ENCODE data around the gene BDKRB2. TPM values are rescaled to one million over a fixed set of nuclear protein-coding genes. Genes with fewer than 3 reads are reported as not detected.

BDKRB2 gene
- total RNA-seq, 1 experiment from 2014 or later: 0.28 TPM

DNA sequence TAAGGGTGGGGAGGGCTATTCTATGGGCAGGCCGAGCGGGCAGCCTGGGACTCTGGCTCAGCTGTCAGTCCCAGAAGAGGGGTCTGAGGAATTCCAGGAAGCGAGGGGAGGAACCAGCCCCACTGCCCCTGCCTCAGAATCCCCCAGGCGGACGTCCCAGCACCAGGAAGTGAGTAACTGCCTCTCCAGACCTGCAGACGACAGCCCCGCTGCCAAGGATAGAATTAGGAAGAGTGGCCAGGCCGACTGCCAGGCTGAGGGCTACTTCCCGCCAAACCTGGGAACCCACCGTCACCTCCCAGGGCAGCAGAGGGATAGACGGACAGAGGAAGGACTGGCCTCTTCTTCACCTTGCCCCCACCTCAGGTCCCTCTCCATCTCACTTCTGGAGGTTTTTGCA is 6.7 kb upstream of the BDKRB2 start:
- Histone ChIP-seq H3K4me2 (no peak overlapping the region), H3K4me1 (replicated peaks; ENCODE audit: insufficient read depth) (peaks cover 18% of the 10 kb centered on the region), H3K4me3 (no peak overlapping the region), H4K20me1 (ENCODE audit: insufficient read depth) (no peaks in the 10 kb centered on the region), H3K79me2 (ENCODE audit: low read depth) (no peaks in the 10 kb centered on the region), H3K27me3 (ENCODE audit: insufficient read depth, low read depth) (no peaks in the 10 kb centered on the region), H3K9me3 (ENCODE audit: insufficient read depth, low read depth) (no peaks in the 10 kb centered on the region), H3K9me2 (ENCODE audit: insufficient read depth) (no peaks in the 10 kb centered on the region), H3K27ac (no peak overlapping the region), H3F3A (ENCODE audit: insufficient read depth, low read depth) (0 out of 2 replicates have a peak, but pooled peaks cover under 1% of the 10 kb centered on the region), H2AFZ (no peak overlapping the region), H3K36me3 (ENCODE audit: low read depth) (no peaks in the 10 kb centered on the region)
- no TSS peak for BruUV-seq (replicated peaks)
- CTCF ChIA-PET: no interaction called here
- POLR2A ChIA-PET (ENCODE audit: unreplicated experiment): no interaction called here
- no peak for DNase-seq
- TF ChIP-seq CTCF (conservative IDR thresholded peaks at IDR 0.05) (no peak), EZH2 (IDR thresholded peaks at IDR 0.05; ENCODE audit: low read depth) (no peak)
- intact Hi-C loops (cut with micrococcal nuclease; ENCODE audit: unreplicated experiment): no loop called here

DNA sequence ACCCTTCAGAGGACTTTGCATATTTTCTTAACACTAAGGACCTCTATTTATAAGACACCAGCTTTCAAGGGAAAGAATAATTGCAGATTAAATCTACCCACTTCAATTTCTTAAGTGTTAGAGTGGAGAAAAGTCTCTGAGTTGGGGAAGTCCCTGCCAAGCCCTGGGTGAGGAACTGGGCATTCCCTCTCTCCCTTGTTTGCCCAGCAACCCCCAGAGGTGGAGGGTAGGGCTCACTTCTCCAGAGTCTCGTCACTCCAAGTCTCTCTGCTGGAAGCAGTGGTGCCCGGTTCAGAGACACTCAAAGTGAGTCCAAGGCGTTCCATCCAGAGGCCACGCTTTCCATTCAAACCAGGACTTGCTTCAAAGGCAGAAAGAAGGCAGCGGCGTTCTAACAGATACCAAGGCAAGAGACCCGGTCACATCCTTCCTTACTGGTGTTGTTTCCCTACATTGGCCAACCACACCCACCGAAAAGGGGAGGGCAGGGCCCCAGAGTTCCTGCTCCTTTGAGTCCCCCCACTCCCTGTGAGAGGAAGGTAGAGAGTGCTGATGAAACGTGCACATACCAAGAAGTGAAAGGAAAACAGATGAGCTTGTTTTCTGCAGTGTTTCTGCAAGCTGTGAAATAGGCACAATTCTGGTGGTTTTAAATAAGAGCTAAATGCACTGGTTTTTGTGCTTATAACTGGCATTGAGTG is 6.1 kb upstream of the BDKRB2 start:
- Histone ChIP-seq H3F3A (ENCODE audit: insufficient read depth, low read depth) (peaks cover 7% of the 10 kb centered on the region; the same call in 1 of the 2 replicates), H3K4me3 (no peak overlapping the region), H3K27ac (no peak overlapping the region), H3K9me2 (ENCODE audit: insufficient read depth) (no peaks in the 10 kb centered on the region), H4K20me1 (ENCODE audit: insufficient read depth) (no peaks in the 10 kb centered on the region), H3K36me3 (ENCODE audit: low read depth) (no peaks in the 10 kb centered on the region), H3K27me3 (ENCODE audit: insufficient read depth, low read depth) (no peaks in the 10 kb centered on the region), H3K79me2 (ENCODE audit: low read depth) (no peaks in the 10 kb centered on the region), H3K4me2 (peak overlapping the region; percentile 40), H2AFZ (no peak overlapping the region), H3K4me1 (replicated peaks; ENCODE audit: insufficient read depth) (peaks cover 24% of the 10 kb centered on the region), H3K9me3 (ENCODE audit: insufficient read depth, low read depth) (no peaks in the 10 kb centered on the region)
- ChIA-PET POLR2A (ENCODE audit: unreplicated experiment) (no interaction called here), CTCF (no interaction called here)
- TF ChIP-seq EZH2 (IDR thresholded peaks at IDR 0.05; ENCODE audit: low read depth) (no peak), CTCF (conservative IDR thresholded peaks at IDR 0.05) (no peak)
- DNase-seq: no peak
- no TSS peak for BruUV-seq (replicated peaks)
- intact Hi-C loops (cut with micrococcal nuclease; ENCODE audit: unreplicated experiment): no loop called here

GRCh38 chr14:96201157-96201556 is 3.5 kb upstream of the BDKRB2 start:
- TF ChIP-seq CTCF (conservative IDR thresholded peaks at IDR 0.05) (no peak), EZH2 (IDR thresholded peaks at IDR 0.05; ENCODE audit: low read depth) (no peak)
- POLR2A ChIA-PET (ENCODE audit: unreplicated experiment): no interaction called here
- H3K4me2 ChIP-seq: no peak overlapping the region
- no peak overlapping the region for H2AFZ ChIP-seq
- peaks cover 7% of the 10 kb centered on the region; the same call in 1 of the 2 replicates for H3K79me2 ChIP-seq (ENCODE audit: low read depth)
- H3F3A ChIP-seq (ENCODE audit: insufficient read depth, low read depth): peaks cover 26% of the 10 kb centered on the region
- H3K9me2 ChIP-seq (ENCODE audit: insufficient read depth): no peaks in the 10 kb centered on the region
- no peaks in the 10 kb centered on the region for H3K36me3 ChIP-seq (ENCODE audit: low read depth)
- no peaks in the 10 kb centered on the region for H3K27me3 ChIP-seq (ENCODE audit: insufficient read depth, low read depth)
- no peaks in the 10 kb centered on the region for H4K20me1 ChIP-seq (ENCODE audit: insufficient read depth)
- no peak overlapping the region for H3K27ac ChIP-seq
- no peak for DNase-seq
- H3K4me3 ChIP-seq: no peak overlapping the region
- CTCF ChIA-PET: no interaction called here
- BruUV-seq (replicated peaks): no TSS peak
- intact Hi-C loops (cut with micrococcal nuclease; ENCODE audit: unreplicated experiment): loop anchor here (5.0 to 10.0 kb wide), 2 partner anchors 66 to 96 kb away; no protein-coding TSS in a partner anchor
- peaks cover 29% of the 10 kb centered on the region for H3K4me1 ChIP-seq (replicated peaks; ENCODE audit: insufficient read depth)
- H3K9me3 ChIP-seq (ENCODE audit: insufficient read depth, low read depth): no peaks in the 10 kb centered on the region

Data from PC-9 (cell line).